Natural killer cell (primary cell): ENCODE measurements around the gene UBL5. TPM values are rescaled to one million over a fixed set of nuclear protein-coding genes. Genes with fewer than 3 reads are reported as not detected.
"Not testable (repeated sequence)": the region's sequence is repeated elsewhere in the genome, so short reads cannot be mapped to it uniquely, and the experiment has no call there.

Experiments
- ATAC-seq, 3 donors: fragments of 150-1000 bp in 2 of 3; fragments of 200-7000 bp in 1 of 3; cut with Tn5 transposase; 1 replicate in 1 of 3; 2 replicates in 2 of 3; pipeline ENCODE4 v1.10.0; 2021; ENCODE audit warnings: mild to moderate bottlenecking in 2 of 3, moderate library complexity in 2 of 3
- DNase-seq, 2 donors: peaks; one replicate each; pipeline versions ENCODE4 v3.0.0 to v3.0.0-alpha.2; 2013 to 2021; ENCODE audit warnings: mixed read lengths in 1 of 2
- H3K27ac ChIP-seq: one replicate; pipeline ENCODE4 v1.5.1; 2013; ENCODE audit warnings: mild to moderate bottlenecking, low read length
- H3K27me3 ChIP-seq: one replicate; pipeline ENCODE4 v1.6.1; 2013; ENCODE audit warnings: low read length; ENCODE audit not compliant: control insufficient read depth, insufficient read depth
- H3K36me3 ChIP-seq: one replicate; pipeline ENCODE4 v1.6.1; 2013; ENCODE audit warnings: low read length; ENCODE audit not compliant: control insufficient read depth, insufficient read depth
- H3K4me1 ChIP-seq: one replicate; pipeline ENCODE4 v1.6.1; 2013; ENCODE audit warnings: low read length; ENCODE audit not compliant: control insufficient read depth, insufficient read depth
- H3K4me3 ChIP-seq: one replicate; pipeline ENCODE4 v1.5.1; 2013; ENCODE audit warnings: low read length
- H3K9me3 ChIP-seq: one replicate; pipeline ENCODE4 v1.6.1; 2013; ENCODE audit warnings: low read length; ENCODE audit not compliant: control insufficient read depth, insufficient read depth
- H3K27ac Mint-ChIP-seq, 2 donors: one replicate each; pipeline ENCODE4 v1.8.0; 2022; ENCODE audit warnings: mild to moderate bottlenecking in 2 of 2, mixed read lengths in 2 of 2, moderate library complexity in 1 of 2
- H3K27me3 Mint-ChIP-seq, 2 donors: one replicate each; pipeline ENCODE4 v1.8.0; 2022; ENCODE audit warnings: low read depth in 2 of 2, mixed read lengths in 2 of 2
- H3K36me3 Mint-ChIP-seq: one replicate; pipeline ENCODE4 v1.8.0; 2022; ENCODE audit warnings: mixed read lengths
- H3K4me1 Mint-ChIP-seq, 2 donors: one replicate each; pipeline ENCODE4 v1.8.0; 2022; ENCODE audit warnings: mixed read lengths in 2 of 2
- H3K4me3 Mint-ChIP-seq: one replicate; pipeline ENCODE4 v1.8.0; 2022; ENCODE audit warnings: mild to moderate bottlenecking, moderate library complexity, mixed read lengths
- H3K9me3 Mint-ChIP-seq, 2 donors: one replicate each; pipeline ENCODE4 v1.8.0; 2022; ENCODE audit warnings: mixed read lengths in 2 of 2
- CTCF ChIP-seq: fragments of 200-600 bp; IDR thresholded peaks from one replicate; pipeline ENCODE4 v1.8.0; 2022; ENCODE audit warnings: antibody characterized with exemption
- WGBS: methylation state at CpG from one replicate; pipeline ENCODE4 v1.1.7; 2013; ENCODE audit warnings: missing lambda C conversion rate; ENCODE audit not compliant: insufficient coverage; 5-methylcytosine and 5-hydroxymethylcytosine counted together
- intact Hi-C: fragments of 100-400 bp; cut with micrococcal nuclease; formaldehyde crosslinking; loops from one replicate; pipeline ENCODE4 v1.14.2; 2022
- total RNA-seq, 4 donors: library from RNA; stranded (reverse); fragments of 120-200 nt in 1 of 4; gene quantifications; one replicate each; pipeline versions ENCODE4 v1.2.3 to v1.2.4, GENCODE V29; 2013 to 2022

The UBL5 gene
- total RNA-seq, 3 donors from 2014 or later (not counting 1 experiment from before 2014, with no cell fraction given), result 193 to 239 (median 194) TPM

- no peak overlapping the region for H3K4me3 Mint-ChIP-seq
- H3K4me1 ChIP-seq, result peaks cover 5% of the 10 kb centered on the region
- H3K27ac Mint-ChIP-seq, result no peak overlapping the region
- TF ChIP-seq CTCF, result no peak
- peaks cover 29% of the 10 kb centered on the region in 2 donors for H3K4me1 Mint-ChIP-seq
- no peak overlapping the region for H3K27ac ChIP-seq
- H3K27me3 Mint-ChIP-seq, result no peaks in the 10 kb centered on the region
- no peaks in the 10 kb centered on the region for H3K27me3 ChIP-seq
- peaks cover 86% of the 10 kb centered on the region for H3K36me3 ChIP-seq
- H3K9me3 ChIP-seq, result peaks cover 5% of the 10 kb centered on the region
- WGBS, result 99% methylated on average over 9 of the region's 9 CpGs
- intact Hi-C loops, result no loop called here
- H3K36me3 Mint-ChIP-seq, result peaks cover 5% of the 10 kb centered on the region
- no peak for DNase-seq
- no peak overlapping the region for H3K4me3 ChIP-seq
- no peaks in the 10 kb centered on the region for H3K9me3 Mint-ChIP-seq
- no peak for ATAC-seq
Measured at GRCh38 chr19:9842834-9843625, 15.3 kb downstream of the UBL5 start.

GRCh38 chr19:9843626-9844273, 16.0 kb downstream of the UBL5 start:
- WGBS, result 91% methylated on average over 12 of the region's 12 CpGs
- H3K4me1 Mint-ChIP-seq, result peaks cover 29% of the 10 kb centered on the region in 2 donors
- H3K9me3 ChIP-seq, H3K27me3 Mint-ChIP-seq, H3K27ac ChIP-seq, H3K27ac Mint-ChIP-seq, H3K4me3 Mint-ChIP-seq, intact Hi-C loops, H3K4me3 ChIP-seq, H3K27me3 ChIP-seq, H3K4me1 ChIP-seq, H3K9me3 Mint-ChIP-seq, H3K36me3 Mint-ChIP-seq, DNase-seq, ATAC-seq: not testable (repeated sequence)
- H3K36me3 ChIP-seq, result peaks cover 89% of the 10 kb centered on the region

- Mint-ChIP-seq H3K9me3 (no peaks in the 10 kb centered on the region), H3K4me3 (no peak overlapping the region), H3K36me3 (peaks cover 5% of the 10 kb centered on the region), H3K27ac (peak overlapping the region in 1 of 2 donors; percentile 61), H3K27me3 (no peaks in the 10 kb centered on the region), H3K4me1 (peaks cover 18 to 27% of the 10 kb centered on the region in 2 donors)
- Histone ChIP-seq H3K27me3 (no peaks in the 10 kb centered on the region), H3K27ac (no peak overlapping the region), H3K4me1 (peaks cover 10% of the 10 kb centered on the region), H3K36me3 (peaks cover 59% of the 10 kb centered on the region), H3K4me3 (no peak overlapping the region), H3K9me3 (peaks cover 5% of the 10 kb centered on the region)
- no peak for TF ChIP-seq CTCF
- ATAC-seq (no peak), DNase-seq (peak in 1 of 2 donors; percentile 50)
- 87% methylated on average over 13 of the region's 13 CpGs for WGBS
- intact Hi-C loops, result no loop called here
Measured at GRCh38 chr19:9847087-9847671, 19.5 kb downstream of the UBL5 start.

- H3K9me3 Mint-ChIP-seq, result no peaks in the 10 kb centered on the region
- DNase-seq, result peak; percentile 22 to 71
- intact Hi-C loops, result no loop called here
- H3K4me1 Mint-ChIP-seq, result peaks cover 18 to 30% of the 10 kb centered on the region in 2 donors
- TF ChIP-seq CTCF, result peak; percentile 30
- ATAC-seq, result peak in 2 of 3 donors; percentile 64 to 68
- no peaks in the 10 kb centered on the region for H3K27me3 ChIP-seq
- peak overlapping the region in 1 of 2 donors; percentile 61 for H3K27ac Mint-ChIP-seq
- H3K27ac ChIP-seq, result no peak overlapping the region
- H3K27me3 Mint-ChIP-seq, result no peaks in the 10 kb centered on the region
- H3K36me3 Mint-ChIP-seq, result peaks cover 5% of the 10 kb centered on the region
- no peak overlapping the region for H3K4me3 ChIP-seq
- WGBS, result 94% methylated on average over 4 of the region's 4 CpGs
- peaks cover 50% of the 10 kb centered on the region for H3K36me3 ChIP-seq
- peaks cover 5% of the 10 kb centered on the region for H3K9me3 ChIP-seq
- H3K4me3 Mint-ChIP-seq, result no peak overlapping the region
- H3K4me1 ChIP-seq, result peaks cover 10% of the 10 kb centered on the region
Measured at GRCh38 chr19:9848060-9848459, 20.3 kb downstream of the UBL5 start.
